PC-9 (cell line): Measurements from ENCODE around the gene INPP5F.

Experiments
- EZH2 ChIP-seq: fragments of 200-600 bp; sonication (generic); IDR thresholded peaks from 2 replicates; pipeline ENCODE4 v1.8.0; 2017; ENCODE audit warnings: antibody characterized with exemption, low read depth
- TF ChIP-seq, protein P1 (sequence below): fragments of 200-600 bp; sonication (generic); conservative IDR thresholded peaks from 2 replicates; pipeline ENCODE4 v1.6.1; 2017; ENCODE audit warnings: mixed run types, antibody characterized with exemption, mild to moderate bottlenecking, moderate library complexity

DNA sequence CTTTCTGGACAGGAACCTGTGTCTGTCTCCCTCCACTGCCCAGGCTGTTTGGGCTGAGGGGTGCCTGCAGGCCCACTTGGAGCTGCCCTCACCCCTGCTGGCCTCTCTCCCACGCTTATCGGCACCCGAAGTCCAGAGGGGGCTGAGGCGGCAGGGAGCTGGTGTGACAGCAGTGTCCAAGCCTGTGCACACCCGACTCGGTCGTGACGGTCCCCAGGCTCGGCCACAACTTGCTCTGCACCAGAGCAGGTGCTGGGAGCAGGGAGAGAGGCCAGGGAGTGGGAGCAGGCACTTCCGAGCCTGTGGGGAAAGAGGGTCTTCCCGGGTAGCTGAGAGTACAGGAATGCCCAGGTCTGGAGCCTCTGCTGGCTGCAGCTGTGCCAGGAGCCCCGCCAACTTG is 23.0 kb downstream of the INPP5F start:
- no peak for TF ChIP-seq EZH2
- TF ChIP-seq, protein P1, sequence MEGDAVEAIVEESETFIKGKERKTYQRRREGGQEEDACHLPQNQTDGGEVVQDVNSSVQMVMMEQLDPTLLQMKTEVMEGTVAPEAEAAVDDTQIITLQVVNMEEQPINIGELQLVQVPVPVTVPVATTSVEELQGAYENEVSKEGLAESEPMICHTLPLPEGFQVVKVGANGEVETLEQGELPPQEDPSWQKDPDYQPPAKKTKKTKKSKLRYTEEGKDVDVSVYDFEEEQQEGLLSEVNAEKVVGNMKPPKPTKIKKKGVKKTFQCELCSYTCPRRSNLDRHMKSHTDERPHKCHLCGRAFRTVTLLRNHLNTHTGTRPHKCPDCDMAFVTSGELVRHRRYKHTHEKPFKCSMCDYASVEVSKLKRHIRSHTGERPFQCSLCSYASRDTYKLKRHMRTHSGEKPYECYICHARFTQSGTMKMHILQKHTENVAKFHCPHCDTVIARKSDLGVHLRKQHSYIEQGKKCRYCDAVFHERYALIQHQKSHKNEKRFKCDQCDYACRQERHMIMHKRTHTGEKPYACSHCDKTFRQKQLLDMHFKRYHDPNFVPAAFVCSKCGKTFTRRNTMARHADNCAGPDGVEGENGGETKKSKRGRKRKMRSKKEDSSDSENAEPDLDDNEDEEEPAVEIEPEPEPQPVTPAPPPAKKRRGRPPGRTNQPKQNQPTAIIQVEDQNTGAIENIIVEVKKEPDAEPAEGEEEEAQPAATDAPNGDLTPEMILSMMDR, result no peak
